Measurements from ENCODE around the gene DENND11.

DENND11 gene

DNA sequence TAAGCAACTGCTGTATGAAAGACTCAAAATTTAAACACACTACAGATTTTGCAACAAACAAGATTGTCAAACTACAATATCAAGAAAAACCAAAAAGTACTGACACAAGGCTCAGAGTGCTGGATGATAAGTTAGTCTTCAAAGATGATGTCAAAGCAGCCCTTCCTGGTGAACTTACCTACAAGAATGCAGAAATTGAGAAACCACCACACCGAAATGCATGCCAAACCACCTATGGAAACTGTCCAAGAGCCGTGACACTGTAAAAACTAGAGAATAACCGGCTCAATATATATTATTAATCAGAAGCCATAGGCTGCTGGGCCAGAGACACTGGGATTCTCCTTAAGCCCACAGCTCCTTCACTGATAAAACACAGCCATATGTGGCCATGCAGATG, 25.3 kb downstream of the DENND11 start:
- DNase-seq: no peak

DNA sequence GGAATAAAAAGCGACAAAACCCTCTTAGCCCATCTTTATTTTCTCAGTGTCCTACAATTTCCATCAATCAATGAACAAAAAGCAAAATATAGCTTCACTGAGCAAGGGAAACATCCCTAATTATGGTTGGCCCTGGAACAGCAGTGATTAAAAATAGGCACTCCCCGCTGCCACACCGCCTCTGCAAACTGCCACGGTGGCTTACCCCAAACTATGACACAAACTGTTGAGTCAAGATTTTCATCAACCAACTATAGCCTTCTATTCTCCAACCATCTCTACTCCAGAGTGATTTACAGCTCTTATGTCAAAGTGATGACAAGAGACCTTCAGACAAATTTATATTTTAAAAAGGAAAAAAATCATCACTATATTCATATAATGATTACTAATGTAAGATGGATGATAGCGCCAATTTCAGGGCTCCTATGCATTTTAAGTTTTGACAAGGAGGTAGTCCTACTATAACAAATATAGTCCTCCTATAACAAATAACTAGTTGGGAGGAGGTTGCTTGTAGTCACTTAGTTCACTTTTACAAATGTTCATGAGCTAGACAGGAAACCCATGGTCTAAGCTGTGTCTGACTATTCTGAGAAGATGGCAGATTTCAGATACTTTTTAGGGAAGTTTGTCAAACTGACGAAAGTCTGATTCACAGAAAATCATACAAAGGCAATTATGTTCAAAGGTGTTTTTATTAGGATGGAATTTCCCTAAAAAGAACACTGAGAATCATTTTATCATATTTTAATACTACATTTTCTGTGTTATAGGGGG, 26.3 kb downstream of the DENND11 start:
- no peak for DNase-seq

DNA sequence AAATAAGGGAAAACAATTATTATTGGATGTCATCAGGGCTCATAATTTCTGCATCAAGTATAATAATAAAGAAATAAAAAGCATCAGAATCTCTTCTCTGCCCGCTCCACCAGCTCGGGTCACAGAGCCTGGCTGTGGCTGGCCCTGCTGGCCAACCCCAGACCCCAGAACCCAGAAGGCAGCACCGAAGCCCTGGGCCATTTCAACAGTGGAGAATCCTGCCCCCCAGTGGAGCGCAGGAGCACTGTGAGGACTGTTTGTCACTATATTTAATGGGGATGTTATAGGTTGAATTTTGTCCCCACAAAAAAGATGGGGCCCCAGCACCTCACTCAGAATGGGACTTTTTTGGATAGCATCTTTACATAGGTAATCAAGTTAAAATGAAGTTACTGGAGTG, 27.3 kb downstream of the DENND11 start:
- no peak for DNase-seq

DNA sequence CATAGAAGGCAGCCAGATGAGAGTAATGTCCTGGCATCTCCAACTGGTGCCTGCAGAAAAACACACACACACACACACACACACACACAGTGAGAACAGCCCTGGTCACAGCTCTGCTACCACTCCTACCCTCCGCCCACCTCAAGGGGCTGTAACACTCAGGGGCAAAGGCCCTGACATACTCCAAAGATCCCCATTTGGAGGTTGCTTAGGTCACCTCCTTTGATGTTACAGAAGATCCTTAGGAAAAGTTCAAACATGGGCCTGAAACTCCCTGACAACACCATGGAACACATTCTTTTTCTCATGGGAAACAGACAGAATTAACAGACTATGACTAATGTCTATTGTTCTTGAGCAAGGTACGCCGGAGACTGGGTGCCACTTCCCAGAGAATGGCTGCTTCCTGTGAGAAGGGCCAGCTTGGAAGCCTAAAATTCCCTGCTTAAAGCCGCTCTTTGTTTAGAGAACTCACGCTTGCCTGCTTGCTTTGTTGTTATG, 27.7 kb downstream of the DENND11 start:
- no peak for DNase-seq

DNA sequence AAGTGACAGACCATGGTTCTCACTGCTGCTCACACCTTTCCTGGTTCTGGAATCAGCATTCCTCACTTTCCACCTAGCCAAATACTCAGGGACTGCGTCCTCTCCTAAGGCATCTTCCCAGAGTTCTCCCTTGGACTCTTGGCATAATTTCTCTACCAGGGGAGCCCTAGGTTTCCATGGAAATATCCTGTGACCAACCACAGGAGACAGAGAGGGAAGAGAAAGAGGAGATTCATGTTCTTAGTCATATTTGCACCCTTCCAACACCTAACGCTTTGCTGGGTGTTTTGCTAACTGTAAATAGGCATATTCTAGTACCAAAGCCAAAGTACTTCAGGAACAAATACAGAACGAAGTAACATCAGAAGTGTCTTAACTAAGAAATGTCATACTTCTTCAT, 28.6 kb downstream of the DENND11 start:
- DNase-seq: no peak

DNA sequence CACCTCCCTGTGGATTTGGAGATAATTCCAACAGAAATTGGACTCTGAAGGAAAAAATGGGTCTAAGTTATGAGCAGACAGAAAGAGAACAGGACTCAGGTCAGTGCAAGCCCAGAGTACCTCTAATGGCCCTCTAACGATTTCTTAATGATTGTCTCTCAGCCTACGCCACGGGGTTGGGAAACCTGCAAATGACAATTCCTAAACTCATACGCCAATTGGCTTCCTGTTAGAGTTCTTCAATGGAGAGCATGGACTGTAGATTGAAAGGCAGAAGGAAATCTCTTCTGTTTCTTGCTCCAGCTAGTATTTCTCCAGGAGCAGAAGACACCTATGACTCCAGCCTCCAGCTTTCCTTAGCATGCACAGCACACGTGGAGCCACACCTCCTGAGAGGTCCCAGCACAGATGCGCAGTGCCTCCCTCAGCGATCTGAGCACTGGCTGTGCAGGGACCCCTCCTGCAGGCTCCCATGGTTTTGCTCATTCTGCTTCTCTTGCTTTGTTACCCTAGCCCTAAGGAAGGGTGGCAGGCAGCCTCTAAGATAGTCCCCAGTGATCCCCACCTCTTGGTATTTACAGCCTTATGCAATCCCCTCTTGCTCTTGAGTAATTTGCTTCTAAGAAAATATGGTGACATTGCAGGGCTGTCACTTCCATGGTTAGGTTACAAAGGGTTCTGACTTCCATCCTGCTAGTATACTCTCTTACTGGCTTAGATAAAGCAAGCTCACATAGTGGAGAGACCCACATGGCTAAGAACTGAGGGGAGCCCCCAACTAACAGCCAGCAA, 30.1 kb downstream of the DENND11 start:
- DNase-seq: no peak

DNA sequence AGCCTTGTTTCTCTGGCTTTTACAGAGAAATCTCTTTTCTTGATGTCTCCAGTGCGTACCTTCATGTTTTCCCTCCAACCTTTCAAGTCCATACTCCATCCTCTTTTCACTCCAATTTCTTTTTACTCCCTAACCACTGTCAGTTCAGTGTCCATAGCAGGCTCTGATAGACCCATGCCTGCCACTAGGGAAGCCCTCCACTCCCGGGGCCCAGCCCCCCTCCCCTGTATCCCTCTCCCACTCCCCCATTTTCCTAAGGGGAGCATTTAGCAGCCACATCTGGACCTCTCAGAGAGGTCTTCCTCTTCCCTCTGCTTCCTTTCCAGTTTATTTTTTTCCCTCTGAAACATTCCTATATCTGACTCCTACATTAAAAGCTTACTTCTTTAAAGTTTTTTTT, 33.1 kb downstream of the DENND11 start:
- DNase-seq: no peak

DNA sequence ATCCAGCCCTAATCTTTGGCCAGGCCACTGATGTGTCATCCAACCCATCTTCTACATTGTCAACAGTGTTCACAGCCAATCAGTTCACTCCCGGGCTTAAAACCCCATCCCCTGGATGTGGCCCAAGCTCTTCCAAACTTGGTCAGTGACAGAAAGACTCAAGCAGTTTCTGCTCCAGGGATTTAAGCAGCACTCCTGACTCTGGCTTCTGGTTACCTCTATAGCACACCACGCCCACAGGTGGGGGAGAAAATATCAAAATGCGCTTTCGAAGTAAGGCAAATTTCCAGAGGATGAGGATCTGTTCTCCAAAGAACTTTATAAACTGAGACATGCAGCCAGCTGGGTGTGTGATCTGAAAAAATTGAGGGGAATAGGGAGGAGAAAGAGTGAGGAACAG, 35.9 kb downstream of the DENND11 start:
- no peak for DNase-seq

DNA sequence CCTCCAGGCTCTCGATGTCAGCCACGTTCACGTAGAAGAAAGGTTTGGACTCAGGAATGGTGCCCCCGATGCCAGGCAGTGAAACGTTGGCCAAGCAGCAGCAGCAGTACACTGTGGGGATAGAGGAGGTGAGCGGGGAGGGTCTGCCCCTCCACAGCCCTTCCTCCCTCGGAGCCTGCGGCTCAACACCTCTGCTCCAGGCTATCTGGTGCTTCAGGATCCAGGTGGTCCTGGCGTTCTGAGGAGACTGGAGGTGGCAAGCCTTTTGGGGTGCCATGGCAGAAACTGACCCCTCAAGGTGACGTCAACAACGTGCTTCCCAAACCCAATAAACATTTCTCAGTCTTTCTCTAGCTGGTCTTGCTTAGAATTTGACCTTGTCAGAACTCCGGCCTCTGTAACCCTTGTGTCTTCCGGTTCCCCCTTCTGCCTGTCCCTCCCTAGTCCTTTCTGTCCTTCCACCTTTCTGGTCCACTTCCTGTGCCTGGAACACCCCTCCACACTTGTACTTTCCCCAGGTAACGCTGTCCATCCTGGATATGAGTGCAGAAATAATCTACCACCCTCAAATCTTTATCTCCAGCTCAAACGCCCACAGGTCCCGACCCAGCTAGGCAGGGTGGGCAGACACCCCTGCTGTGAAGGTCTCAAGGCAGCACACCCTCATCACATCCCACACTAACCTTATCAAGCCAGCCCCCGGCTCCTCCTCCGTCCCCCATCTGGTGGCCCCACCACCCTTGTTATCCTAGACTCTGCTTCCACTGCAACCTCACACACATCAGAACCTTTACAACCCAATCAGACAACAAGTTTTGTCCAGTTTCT, 36.5 kb downstream of the DENND11 start:
- no peak for DNase-seq

DNA sequence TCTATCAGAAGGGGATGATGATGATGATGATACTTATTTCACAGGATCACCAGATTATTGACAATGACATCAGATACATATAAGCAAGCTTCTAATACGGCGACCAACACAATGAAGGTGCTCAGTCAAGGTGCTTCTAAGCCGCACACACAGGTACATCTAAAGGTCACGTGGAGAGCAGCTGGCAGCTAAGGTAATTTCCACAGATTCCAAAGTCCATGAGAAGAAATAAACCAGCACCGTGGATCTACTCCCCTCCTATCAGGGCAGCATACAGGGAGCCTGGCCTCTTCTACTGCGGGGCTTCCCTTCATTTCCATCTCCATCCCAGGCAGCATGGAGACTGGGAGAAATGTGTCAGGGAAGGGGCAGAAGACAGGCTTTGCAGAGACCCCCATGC, 37.5 kb downstream of the DENND11 start:
- DNase-seq: no peak

DNA sequence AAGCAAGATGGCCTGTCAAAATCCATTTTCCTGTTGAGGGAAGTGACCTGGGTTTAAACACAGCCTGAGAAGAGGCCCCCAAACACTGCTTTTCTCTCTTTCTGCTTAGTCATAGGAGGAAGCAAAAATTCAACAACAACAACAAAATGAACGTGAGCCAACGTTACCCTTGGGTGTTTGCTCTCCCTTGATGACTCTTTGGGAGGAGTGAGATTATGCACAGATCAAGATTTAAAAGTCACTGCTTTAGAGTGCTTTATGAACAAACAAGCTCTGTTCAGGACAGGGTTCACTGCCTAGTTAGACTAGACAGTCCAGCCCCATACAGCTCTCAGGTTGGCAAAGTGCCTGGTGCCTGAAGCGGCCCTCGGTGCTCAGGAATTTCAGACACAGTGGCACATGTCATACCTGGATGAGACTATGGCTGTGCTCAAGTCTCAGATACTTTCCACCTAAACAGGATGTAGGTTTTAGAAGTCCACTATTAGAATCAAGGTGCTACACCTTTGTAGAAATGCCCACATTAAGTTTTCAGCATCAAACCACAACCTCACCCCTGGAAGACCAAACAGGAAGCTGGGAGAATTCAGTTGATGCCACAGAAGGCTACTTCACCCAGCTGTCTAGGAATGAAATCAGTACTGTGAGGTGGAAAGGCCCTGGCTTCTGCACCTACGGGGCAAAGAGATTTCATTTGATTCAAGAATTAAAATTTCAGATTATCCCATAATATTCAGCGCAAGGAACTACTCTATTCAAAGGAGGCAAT, 38.7 kb downstream of the DENND11 start:
- no peak for DNase-seq

DNA sequence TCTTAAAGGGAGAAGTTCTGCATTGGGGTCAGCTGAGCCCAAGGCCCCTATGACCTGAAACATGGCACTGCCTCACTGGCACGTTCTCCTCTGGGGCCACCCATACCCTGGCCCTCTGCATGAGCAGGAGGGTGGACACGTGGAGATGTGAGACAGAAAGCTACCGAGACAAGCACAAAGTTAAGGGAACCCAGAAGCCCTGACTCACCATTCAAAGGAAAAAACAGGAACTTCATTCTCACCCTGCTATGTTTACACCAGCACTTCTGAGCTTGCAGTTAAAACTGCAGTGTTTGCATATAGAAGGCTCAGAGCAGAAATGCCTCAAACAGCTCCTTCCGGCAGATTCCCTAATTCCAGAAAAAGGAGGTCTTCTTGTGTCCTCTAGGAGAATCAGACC, 41.7 kb downstream of the DENND11 start:
- no peak for DNase-seq

DNA sequence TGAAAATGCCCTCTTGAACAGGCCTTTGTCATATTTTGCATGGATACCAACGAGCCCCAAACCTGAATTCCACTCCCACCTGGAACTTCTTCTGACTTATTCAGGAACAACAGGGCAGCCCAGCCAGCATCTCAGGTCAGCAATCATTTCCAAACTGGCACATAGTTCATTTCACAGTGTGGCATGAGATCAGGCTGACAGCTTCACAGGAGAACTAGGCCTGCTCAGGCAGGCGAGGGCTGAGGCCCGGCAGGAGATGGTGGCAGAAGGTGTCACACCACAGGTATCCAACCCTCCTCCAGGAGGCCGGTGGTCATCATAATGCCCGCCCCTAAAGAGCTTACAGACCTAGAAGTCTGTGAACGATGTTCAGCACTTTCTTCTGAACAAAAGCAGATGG, 42.5 kb downstream of the DENND11 start:
- DNase-seq: no peak

DNA sequence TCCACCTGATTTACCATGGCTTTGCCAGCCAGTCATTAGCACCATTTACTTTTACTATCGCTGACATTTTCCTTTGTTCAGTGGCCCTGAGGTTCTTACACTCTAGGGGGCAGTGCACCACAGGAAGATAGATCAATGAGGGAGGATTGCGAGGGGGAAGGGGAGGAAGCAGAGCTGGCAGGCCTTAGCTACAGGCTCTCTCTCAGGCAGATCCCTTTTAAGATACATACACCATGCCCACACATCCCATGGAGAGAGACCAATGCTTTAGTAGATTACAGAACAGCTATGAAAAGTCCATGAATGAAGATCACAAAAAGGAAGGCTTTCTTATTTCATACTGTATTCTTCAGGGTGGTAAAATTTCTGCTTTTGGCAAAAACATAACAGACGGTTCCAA, 47.4 kb downstream of the DENND11 start:
- peak; percentile 59 for DNase-seq

DNA sequence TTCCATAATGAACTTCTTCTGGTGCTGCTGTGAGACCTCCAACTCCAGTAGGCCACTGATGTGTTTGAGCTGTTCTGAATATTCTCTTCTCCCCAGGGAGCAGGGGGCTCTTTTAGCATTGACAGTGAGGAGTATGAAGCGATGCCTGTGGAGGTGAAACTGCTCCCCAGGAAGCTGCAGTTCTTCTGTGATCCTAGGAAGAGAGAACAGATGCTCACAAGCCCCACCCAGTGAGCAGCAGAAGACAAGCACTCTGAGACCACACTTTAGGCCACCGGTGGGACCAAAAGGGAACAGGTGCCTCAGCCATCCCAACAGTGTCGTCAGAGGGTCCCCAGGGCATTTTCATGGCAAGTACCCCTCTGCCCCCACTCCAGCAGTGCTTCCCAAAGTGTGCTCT, 49.3 kb downstream of the DENND11 start:
- no peak for DNase-seq
